Endothelial cell of hepatic sinusoid (primary cell): Measurements from ENCODE around the gene PHLPP1.

ENCODE experiments used
- in situ Hi-C: cut with HindIII; loops from 2 replicates; pipeline ENCODE4 v1.10.0; 2017; ENCODE audit warnings: low sequenced_read_pairs

Gene PHLPP1

GRCh38 chr18:62928326-62928725 lies 213.0 kb downstream of the PHLPP1 start:
- in situ Hi-C loops: no loop called here

GRCh38 chr18:62933261-62933887 lies 218.0 kb downstream of the PHLPP1 start:
- in situ Hi-C loops: no loop called here

- in situ Hi-C loops: no loop called here
Observed at GRCh38 chr18:62935994-62936393, 220.7 kb downstream of the PHLPP1 start.

- in situ Hi-C loops: no loop called here
Observed at GRCh38 chr18:62937065-62937464, 221.7 kb downstream of the PHLPP1 start.

- in situ Hi-C loops: no loop called here
Observed at GRCh38 chr18:62938006-62938405, 222.7 kb downstream of the PHLPP1 start.

- in situ Hi-C loops: no loop called here
Observed at GRCh38 chr18:62938487-62938886, 223.1 kb downstream of the PHLPP1 start.

- in situ Hi-C loops: no loop called here
Observed at GRCh38 chr18:62939433-62939832, 224.1 kb downstream of the PHLPP1 start.

- in situ Hi-C loops: no loop called here
Observed at GRCh38 chr18:62939926-62940325, 224.6 kb downstream of the PHLPP1 start.

- in situ Hi-C loops: no loop called here
Observed at GRCh38 chr18:62942578-62942977, 227.2 kb downstream of the PHLPP1 start.

- in situ Hi-C loops: no loop called here
Observed at GRCh38 chr18:62944454-62944853, 229.1 kb downstream of the PHLPP1 start.

- in situ Hi-C loops: no loop called here
Observed at GRCh38 chr18:62948788-62949187, 233.4 kb downstream of the PHLPP1 start.

GRCh38 chr18:62950246-62950645 lies 234.9 kb downstream of the PHLPP1 start:
- in situ Hi-C loops: no loop called here

GRCh38 chr18:62952807-62953206 lies 237.5 kb downstream of the PHLPP1 start:
- in situ Hi-C loops: no loop called here

GRCh38 chr18:62953663-62954062 lies 238.3 kb downstream of the PHLPP1 start:
- in situ Hi-C loops: no loop called here

GRCh38 chr18:62954366-62954765 lies 239.0 kb downstream of the PHLPP1 start:
- in situ Hi-C loops: no loop called here

GRCh38 chr18:62957885-62958472 lies 242.6 kb downstream of the PHLPP1 start:
- in situ Hi-C loops: no loop called here

- in situ Hi-C loops: no loop called here
Observed at GRCh38 chr18:62959481-62959880, 244.1 kb downstream of the PHLPP1 start.

GRCh38 chr18:62963507-62963906 lies 248.2 kb downstream of the PHLPP1 start:
- in situ Hi-C loops: no loop called here

- in situ Hi-C loops: no loop called here
Observed at GRCh38 chr18:62964432-62964831, 249.1 kb downstream of the PHLPP1 start.

- in situ Hi-C loops: no loop called here
Observed at GRCh38 chr18:62967089-62967488, 251.7 kb downstream of the PHLPP1 start.

- in situ Hi-C loops: no loop called here
Observed at GRCh38 chr18:62973689-62974088, 258.3 kb downstream of the PHLPP1 start.

GRCh38 chr18:62974388-62974787 lies 259.0 kb downstream of the PHLPP1 start:
- in situ Hi-C loops: no loop called here
